ENCODE results near the gene PTGER3.

DNA sequence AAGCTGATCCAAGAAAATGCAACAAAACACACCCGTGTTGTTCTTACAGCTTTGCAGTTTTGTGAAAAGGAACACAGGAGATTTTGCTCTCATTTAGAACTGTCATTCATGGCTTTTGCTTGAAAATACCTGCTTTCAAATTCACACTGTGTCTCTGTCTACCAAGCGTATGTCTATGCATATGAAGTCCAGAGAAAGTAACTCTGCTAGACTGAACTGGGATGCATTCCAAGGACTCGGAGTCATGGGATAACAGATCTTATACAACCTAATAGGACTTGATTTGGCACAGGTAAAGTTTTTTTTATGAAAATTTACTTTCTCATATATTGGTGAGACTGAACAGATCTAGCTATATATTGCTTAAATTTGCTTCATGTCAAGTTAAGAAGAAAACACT is 102.4 kb downstream of the PTGER3 start:
- TF ChIP-seq, protein P1, sequence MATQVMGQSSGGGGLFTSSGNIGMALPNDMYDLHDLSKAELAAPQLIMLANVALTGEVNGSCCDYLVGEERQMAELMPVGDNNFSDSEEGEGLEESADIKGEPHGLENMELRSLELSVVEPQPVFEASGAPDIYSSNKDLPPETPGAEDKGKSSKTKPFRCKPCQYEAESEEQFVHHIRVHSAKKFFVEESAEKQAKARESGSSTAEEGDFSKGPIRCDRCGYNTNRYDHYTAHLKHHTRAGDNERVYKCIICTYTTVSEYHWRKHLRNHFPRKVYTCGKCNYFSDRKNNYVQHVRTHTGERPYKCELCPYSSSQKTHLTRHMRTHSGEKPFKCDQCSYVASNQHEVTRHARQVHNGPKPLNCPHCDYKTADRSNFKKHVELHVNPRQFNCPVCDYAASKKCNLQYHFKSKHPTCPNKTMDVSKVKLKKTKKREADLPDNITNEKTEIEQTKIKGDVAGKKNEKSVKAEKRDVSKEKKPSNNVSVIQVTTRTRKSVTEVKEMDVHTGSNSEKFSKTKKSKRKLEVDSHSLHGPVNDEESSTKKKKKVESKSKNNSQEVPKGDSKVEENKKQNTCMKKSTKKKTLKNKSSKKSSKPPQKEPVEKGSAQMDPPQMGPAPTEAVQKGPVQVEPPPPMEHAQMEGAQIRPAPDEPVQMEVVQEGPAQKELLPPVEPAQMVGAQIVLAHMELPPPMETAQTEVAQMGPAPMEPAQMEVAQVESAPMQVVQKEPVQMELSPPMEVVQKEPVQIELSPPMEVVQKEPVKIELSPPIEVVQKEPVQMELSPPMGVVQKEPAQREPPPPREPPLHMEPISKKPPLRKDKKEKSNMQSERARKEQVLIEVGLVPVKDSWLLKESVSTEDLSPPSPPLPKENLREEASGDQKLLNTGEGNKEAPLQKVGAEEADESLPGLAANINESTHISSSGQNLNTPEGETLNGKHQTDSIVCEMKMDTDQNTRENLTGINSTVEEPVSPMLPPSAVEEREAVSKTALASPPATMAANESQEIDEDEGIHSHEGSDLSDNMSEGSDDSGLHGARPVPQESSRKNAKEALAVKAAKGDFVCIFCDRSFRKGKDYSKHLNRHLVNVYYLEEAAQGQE (IDR thresholded peaks at IDR 0.05), result no peak
- TF ChIP-seq, protein P2, sequence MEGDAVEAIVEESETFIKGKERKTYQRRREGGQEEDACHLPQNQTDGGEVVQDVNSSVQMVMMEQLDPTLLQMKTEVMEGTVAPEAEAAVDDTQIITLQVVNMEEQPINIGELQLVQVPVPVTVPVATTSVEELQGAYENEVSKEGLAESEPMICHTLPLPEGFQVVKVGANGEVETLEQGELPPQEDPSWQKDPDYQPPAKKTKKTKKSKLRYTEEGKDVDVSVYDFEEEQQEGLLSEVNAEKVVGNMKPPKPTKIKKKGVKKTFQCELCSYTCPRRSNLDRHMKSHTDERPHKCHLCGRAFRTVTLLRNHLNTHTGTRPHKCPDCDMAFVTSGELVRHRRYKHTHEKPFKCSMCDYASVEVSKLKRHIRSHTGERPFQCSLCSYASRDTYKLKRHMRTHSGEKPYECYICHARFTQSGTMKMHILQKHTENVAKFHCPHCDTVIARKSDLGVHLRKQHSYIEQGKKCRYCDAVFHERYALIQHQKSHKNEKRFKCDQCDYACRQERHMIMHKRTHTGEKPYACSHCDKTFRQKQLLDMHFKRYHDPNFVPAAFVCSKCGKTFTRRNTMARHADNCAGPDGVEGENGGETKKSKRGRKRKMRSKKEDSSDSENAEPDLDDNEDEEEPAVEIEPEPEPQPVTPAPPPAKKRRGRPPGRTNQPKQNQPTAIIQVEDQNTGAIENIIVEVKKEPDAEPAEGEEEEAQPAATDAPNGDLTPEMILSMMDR (IDR thresholded peaks at IDR 0.05; ENCODE audit: low read depth, low read length, missing input control), result no peak
- TF ChIP-seq, protein P3, sequence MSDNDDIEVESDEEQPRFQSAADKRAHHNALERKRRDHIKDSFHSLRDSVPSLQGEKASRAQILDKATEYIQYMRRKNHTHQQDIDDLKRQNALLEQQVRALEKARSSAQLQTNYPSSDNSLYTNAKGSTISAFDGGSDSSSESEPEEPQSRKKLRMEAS (IDR thresholded peaks at IDR 0.05), result no peak
- no peak for TF ChIP-seq NR2F2 (IDR thresholded peaks at IDR 0.05)

Data from liver (tissue), 3 donors.